B cell (primary cell): ENCODE measurements around the gene EDARADD. TPM values are rescaled to one million over a fixed set of nuclear protein-coding genes. Genes with fewer than 3 reads are reported as not detected.

Experiments used
- ATAC-seq: fragments of 200-7000 bp; cut with Tn5 transposase; one replicate; pipeline ENCODE4 v1.10.0; 2021; ENCODE audit warnings: low read depth, mild to moderate bottlenecking, moderate number of reproducible peaks, moderate library complexity
- CTCF ChIA-PET: fragments of 350-600 bp; sonication (Branson Sonifier 250); formaldehyde crosslinking; loops from one replicate; lab custom pipeline; 2021; ENCODE audit warnings: antibody characterized with exemption, inconsistent platforms; lab: Charles Lee
- POLR2A ChIA-PET: fragments of 350-600 bp; sonication (Branson Sonifier 250); formaldehyde crosslinking; loops from one replicate; lab custom pipeline; 2021; ENCODE audit warnings: antibody characterized with exemption; lab: Charles Lee
- DNase-seq: peaks from one replicate; pipeline ENCODE4 v3.0.0; 2013
- H2AFZ ChIP-seq: 2 replicates; pipeline ENCODE4 v1.6.1; 2012; ENCODE audit warnings: mild to moderate bottlenecking, low read depth, low read length; ENCODE audit not compliant: insufficient read depth, poor library complexity, severe bottlenecking
- H3K27ac ChIP-seq, 2 donors: 1 replicate in 1 of 2; 2 replicates in 1 of 2; pipeline ENCODE4 v1.5.1; 2012 to 2013; ENCODE audit warnings: low read length in 2 of 2, mild to moderate bottlenecking in 2 of 2, moderate library complexity in 1 of 2
- H3K27me3 ChIP-seq, 4 experiments: fragments of 200-600 bp in 1 of 4; sonication (generic) in 1 of 4; replicated peaks in 1 of 4; 1 replicate in 2 of 4; 2 replicates in 2 of 4; pipeline versions ENCODE4 v1.6.1 to v1.7.0; 2013 to 2016; ENCODE audit warnings: low read length in 3 of 4, mild to moderate bottlenecking in 2 of 4, mixed read lengths in 1 of 4, moderate library complexity in 1 of 4; ENCODE audit not compliant: insufficient read depth in 4 of 4, control insufficient read depth in 3 of 4; ENCODE audit errors: control extremely low read depth in 1 of 4
- H3K36me3 ChIP-seq, 2 experiments: replicated peaks in 1 of 2; 1 replicate in 1 of 2; 2 replicates in 1 of 2; pipeline versions ENCODE4 v1.6.1 to v1.7.1; 2013; ENCODE audit warnings: low read length in 1 of 2; ENCODE audit not compliant: insufficient read depth in 2 of 2, control insufficient read depth in 1 of 2; ENCODE audit errors: control extremely low read depth in 1 of 2, extremely low read depth in 1 of 2
- H3K4me1 ChIP-seq, 2 donors: fragments of 200-600 bp in 1 of 2; sonication (generic) in 1 of 2; 1 replicate in 1 of 2; 2 replicates in 1 of 2; pipeline versions ENCODE4 v1.5.1 to v1.6.1; 2013 to 2017; ENCODE audit warnings: low read length in 2 of 2; ENCODE audit not compliant: control insufficient read depth in 2 of 2, insufficient read depth in 2 of 2
- H3K4me2 ChIP-seq: replicated peaks from 2 replicates; pipeline ENCODE3; 2012; ENCODE audit warnings: mild to moderate bottlenecking, low read depth, low read length; ENCODE audit not compliant: poor library complexity, severe bottlenecking
- H3K4me3 ChIP-seq, 5 experiments: fragments of 200-600 bp in 1 of 5; sonication (generic) in 1 of 5; 1 replicate in 3 of 5; 2 replicates in 2 of 5; pipeline versions ENCODE4 v1.5.1 to v1.7.0; 2011 to 2016; ENCODE audit warnings: low read length in 4 of 5, mild to moderate bottlenecking in 4 of 5, low read depth in 2 of 5, control low read depth in 1 of 5, moderate library complexity in 1 of 5; ENCODE audit not compliant: insufficient read depth in 1 of 5; ENCODE audit errors: control extremely low read depth in 1 of 5, extremely low read depth in 1 of 5
- H3K79me2 ChIP-seq: fragments of 200-600 bp; sonication (generic); one replicate; pipeline ENCODE4 v1.6.0; 2016; ENCODE audit warnings: low read length; ENCODE audit not compliant: control insufficient read depth, insufficient read depth
- H3K9ac ChIP-seq: fragments of 200-600 bp; sonication (generic); 2 replicates; pipeline ENCODE4 v1.6.1; 2017; ENCODE audit warnings: mild to moderate bottlenecking, low read length, moderate library complexity
- H3K9me3 ChIP-seq, 3 donors: one replicate each; pipeline versions ENCODE4 v1.6.1 to v1.7.1; 2013; ENCODE audit warnings: low read length in 2 of 3; ENCODE audit not compliant: control insufficient read depth in 2 of 3, insufficient read depth in 1 of 3; ENCODE audit errors: control extremely low read depth in 1 of 3
- H4K20me1 ChIP-seq: 2 replicates; pipeline ENCODE4 v1.6.0; 2012; ENCODE audit warnings: mild to moderate bottlenecking, low read length; ENCODE audit not compliant: insufficient read depth, control insufficient read depth, poor library complexity, severe bottlenecking
- H3K27ac Mint-ChIP-seq: one replicate; pipeline ENCODE4 v1.8.0; 2021; ENCODE audit warnings: mixed read lengths
- H3K27me3 Mint-ChIP-seq: one replicate; pipeline ENCODE4 v1.8.0; 2021; ENCODE audit warnings: mixed read lengths
- H3K4me1 Mint-ChIP-seq: one replicate; pipeline ENCODE4 v1.8.0; 2021; ENCODE audit warnings: mixed read lengths
- H3K4me3 Mint-ChIP-seq: one replicate; pipeline ENCODE4 v1.8.0; 2021; ENCODE audit warnings: mixed read lengths
- H3K9me3 Mint-ChIP-seq: one replicate; pipeline ENCODE4 v1.8.0; 2022; ENCODE audit warnings: mixed read lengths; ENCODE audit not compliant: insufficient read depth
- CTCF ChIP-seq: fragments of 200-600 bp; IDR thresholded peaks from one replicate; pipeline ENCODE4 v1.8.0; 2022; ENCODE audit warnings: antibody characterized with exemption, mild to moderate bottlenecking
- EZH2 ChIP-seq: IDR thresholded peaks from 2 replicates; pipeline ENCODE4 v1.6.1; 2012; ENCODE audit warnings: borderline replicate concordance, low read depth, mild to moderate bottlenecking, moderate library complexity, low read length; ENCODE audit not compliant: insufficient read depth, poor library complexity, severe bottlenecking
- WGBS: methylation state at CpG from one replicate; pipeline ENCODE4 v1.1.5; 2013; ENCODE audit warnings: missing lambda C conversion rate; ENCODE audit not compliant: insufficient coverage; 5-methylcytosine and 5-hydroxymethylcytosine counted together
- intact Hi-C: fragments of 100-400 bp; cut with micrococcal nuclease; formaldehyde crosslinking; loops from one replicate; pipeline ENCODE4 v1.10.0; 2022
- polyA plus RNA-seq: library from polyadenylated mRNA; depleted of rRNA; stranded (reverse); fragments of >200 nt; gene quantifications from 2 replicates; pipeline ENCODE4 v1.2.3, GENCODE V29; 2012
- total RNA-seq, 2 donors: library from RNA; stranded (reverse); fragments of 120-200 nt in 1 of 2; gene quantifications; 1 replicate in 1 of 2; 2 replicates in 1 of 2; pipeline versions ENCODE4 v1.2.3 to v1.2.4, GENCODE V29; 2013 to 2022

Gene EDARADD
- total and polyA plus RNA-seq, 2 donors (not counting 1 experiment from before 2014, with no cell fraction given) = 0.15 TPM; not detected in 1

- H3K27ac Mint-ChIP-seq = no peak overlapping the region
Observed at GRCh38 chr1:236426215-236426614, 32.1 kb downstream of the EDARADD start.

GRCh38 chr1:236429715-236430274 is 35.7 kb downstream of the EDARADD start:
- intact Hi-C loops = no loop called here
- Histone ChIP-seq H3K79me2 (no peaks in the 10 kb centered on the region), H3K27me3 (no peaks in the 10 kb centered on the region), H3K36me3 (no peaks in the 10 kb centered on the region), H3K9ac (no peak overlapping the region), H3K4me2 (no peak overlapping the region), H3K4me1 (peaks cover 9% of the 10 kb centered on the region in 2 donors), H4K20me1 (no peaks in the 10 kb centered on the region), H2AFZ (no peak overlapping the region), H3K27ac (no peak overlapping the region), H3K9me3 (peaks cover 0 to 8% (median 0%) of the 10 kb centered on the region in 3 donors), H3K4me3 (no peak overlapping the region)
- no peaks in the 10 kb centered on the region for H3K9me3 Mint-ChIP-seq
- TF ChIP-seq EZH2 = no peak
- no peak for TF ChIP-seq CTCF
- DNase-seq (no peak), ATAC-seq (no peak)
- no peak overlapping the region for H3K27ac Mint-ChIP-seq
- no peaks in the 10 kb centered on the region for H3K27me3 Mint-ChIP-seq
- H3K4me3 Mint-ChIP-seq = no peak overlapping the region
- ChIA-PET CTCF (no interaction called here), POLR2A (no interaction called here)
- peaks cover 9% of the 10 kb centered on the region for H3K4me1 Mint-ChIP-seq

More at GRCh38 chr1:236426215-236426614, 32.1 kb downstream of the EDARADD start:
- Histone ChIP-seq H3K27ac (no peak overlapping the region), H3K79me2 (no peaks in the 10 kb centered on the region), H3K4me2 (no peak overlapping the region), H3K4me3 (no peak overlapping the region), H3K27me3 (no peaks in the 10 kb centered on the region), H3K9ac (no peak overlapping the region), H4K20me1 (no peaks in the 10 kb centered on the region), H3K36me3 (no peaks in the 10 kb centered on the region), H3K9me3 (peaks cover 0 to 8% (median 0%) of the 10 kb centered on the region in 3 donors), H3K4me1 (peaks cover 10 to 11% of the 10 kb centered on the region in 2 donors), H2AFZ (no peak overlapping the region)
- H3K9me3 Mint-ChIP-seq = no peaks in the 10 kb centered on the region
- peaks cover 11% of the 10 kb centered on the region for H3K4me1 Mint-ChIP-seq
- ChIA-PET CTCF (no interaction called here), POLR2A (no interaction called here)
- no peak for TF ChIP-seq EZH2
- no peak for TF ChIP-seq CTCF
- H3K27me3 Mint-ChIP-seq = peaks cover 6% of the 10 kb centered on the region
- no peak for ATAC-seq
- no peak overlapping the region for H3K4me3 Mint-ChIP-seq
- 100% methylated on average over 2 of the region's 3 CpGs for WGBS
- no peak for DNase-seq
- intact Hi-C loops = no loop called here
